ENCODE measurements around the gene JMJD7.

DNA sequence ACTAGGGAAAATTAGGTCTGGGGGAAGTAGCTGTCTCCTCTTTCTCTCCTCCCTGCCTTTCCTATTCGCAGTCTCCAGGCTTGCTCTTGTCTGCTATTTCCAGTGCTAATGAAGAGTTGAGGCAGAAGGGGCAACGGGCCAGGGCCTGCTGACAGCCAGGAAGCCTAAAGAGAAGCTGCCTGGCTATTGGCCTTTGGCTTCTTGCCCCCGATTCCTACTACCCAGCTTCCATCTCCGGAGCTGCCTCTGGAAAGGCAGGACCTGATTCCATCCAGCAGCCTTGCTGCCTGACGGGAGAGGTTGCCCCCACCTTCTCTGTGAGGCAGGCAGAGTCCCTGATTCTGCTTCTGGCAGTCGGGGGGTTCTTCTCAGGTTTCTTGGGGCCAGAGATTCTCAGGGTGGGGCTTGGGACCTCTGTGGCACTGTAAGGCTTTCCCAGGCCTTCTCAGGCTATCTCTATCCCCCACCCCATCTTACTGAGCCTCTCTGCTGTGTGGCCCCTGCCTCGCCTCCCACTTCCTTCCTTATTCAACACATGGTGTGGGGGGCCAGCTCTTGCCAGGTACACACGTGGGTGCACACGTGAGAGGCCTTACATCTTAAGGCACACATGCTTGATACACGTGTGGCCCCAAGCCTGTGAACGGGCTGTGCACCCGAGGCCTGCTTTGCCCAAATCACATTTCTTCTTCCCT, 18.2 kb upstream of the JMJD7 start:
- TF ChIP-seq TAF1 (IDR thresholded peaks at IDR 0.05; ENCODE audit: borderline replicate concordance, low read depth, low read length): no peak
- TF ChIP-seq POLR2AphosphoS5 (IDR thresholded peaks at IDR 0.05; ENCODE audit: low read depth, low read length): no peak
